ENCODE data around the gene NCKAP5.

Gene NCKAP5

GRCh38 chr2:132798341-132798740 is 769.9 kb downstream of the NCKAP5 start:
- DNase-seq (ENCODE audit: low read depth in 2 of 2) = no peak

GRCh38 chr2:132797556-132797955 is 770.7 kb downstream of the NCKAP5 start:
- no peak for DNase-seq (ENCODE audit: low read depth in 2 of 2)

- no peak for DNase-seq (ENCODE audit: low read depth in 2 of 2)
Measured at GRCh38 chr2:132797071-132797470, 771.2 kb downstream of the NCKAP5 start.

GRCh38 chr2:132795220-132795619 is 773.0 kb downstream of the NCKAP5 start:
- no peak for DNase-seq (ENCODE audit: low read depth in 2 of 2)

GRCh38 chr2:132793532-132793931 is 774.7 kb downstream of the NCKAP5 start:
- DNase-seq (ENCODE audit: low read depth in 2 of 2) = no peak

GRCh38 chr2:132790207-132790785 is 778.0 kb downstream of the NCKAP5 start:
- no peak for DNase-seq (ENCODE audit: low read depth in 2 of 2)

GRCh38 chr2:132789066-132789465 is 779.2 kb downstream of the NCKAP5 start:
- no peak for DNase-seq (ENCODE audit: low read depth in 2 of 2)

GRCh38 chr2:132788310-132788838 is 779.9 kb downstream of the NCKAP5 start:
- no peak for DNase-seq (ENCODE audit: low read depth in 2 of 2)

- no peak for DNase-seq (ENCODE audit: low read depth in 2 of 2)
Measured at GRCh38 chr2:132783883-132784282, 784.4 kb downstream of the NCKAP5 start.

- no peak for DNase-seq (ENCODE audit: low read depth in 2 of 2)
Measured at GRCh38 chr2:132782176-132782783, 786.0 kb downstream of the NCKAP5 start.

GRCh38 chr2:132780651-132781050 is 787.6 kb downstream of the NCKAP5 start:
- DNase-seq (ENCODE audit: low read depth in 2 of 2) = no peak

- DNase-seq (ENCODE audit: low read depth in 2 of 2) = no peak
Measured at GRCh38 chr2:132779206-132779721, 789.0 kb downstream of the NCKAP5 start.

- no peak for DNase-seq (ENCODE audit: low read depth in 2 of 2)
Measured at GRCh38 chr2:132776287-132776686, 792.0 kb downstream of the NCKAP5 start.

GRCh38 chr2:132774189-132774588 is 794.1 kb downstream of the NCKAP5 start:
- no peak for DNase-seq (ENCODE audit: low read depth in 2 of 2)

GRCh38 chr2:132773331-132773730 is 794.9 kb downstream of the NCKAP5 start:
- DNase-seq (ENCODE audit: low read depth in 2 of 2) = no peak

GRCh38 chr2:132772340-132772739 is 795.9 kb downstream of the NCKAP5 start:
- no peak for DNase-seq (ENCODE audit: low read depth in 2 of 2)

- no peak for DNase-seq (ENCODE audit: low read depth in 2 of 2)
Measured at GRCh38 chr2:132766573-132766972, 801.7 kb downstream of the NCKAP5 start.

- DNase-seq (ENCODE audit: low read depth in 2 of 2) = no peak
Measured at GRCh38 chr2:132761437-132761836, 806.8 kb downstream of the NCKAP5 start.

- DNase-seq (ENCODE audit: low read depth in 2 of 2) = no peak
Measured at GRCh38 chr2:132760971-132761370, 807.3 kb downstream of the NCKAP5 start.

GRCh38 chr2:132760405-132760804 is 807.9 kb downstream of the NCKAP5 start:
- DNase-seq (ENCODE audit: low read depth in 2 of 2) = no peak

GRCh38 chr2:132758995-132759394 is 809.3 kb downstream of the NCKAP5 start:
- no peak for DNase-seq (ENCODE audit: low read depth in 2 of 2)

- no peak for DNase-seq (ENCODE audit: low read depth in 2 of 2)
Measured at GRCh38 chr2:132757676-132758075, 810.6 kb downstream of the NCKAP5 start.

GRCh38 chr2:132757002-132757589 is 811.2 kb downstream of the NCKAP5 start:
- no peak for DNase-seq (ENCODE audit: low read depth in 2 of 2)

Data from stimulated activated CD4-positive, alpha-beta T cell treated with anti-CD3 and anti-CD28 coated beads, Interleukin-4, amount 100 ng/mL, for 48 hours (primary cell).